Endothelial cell of umbilical vein (primary cell): Measurements from ENCODE around the gene MTA1. TPM values are rescaled to one million over a fixed set of nuclear protein-coding genes. Genes with fewer than 3 reads are reported as not detected.

Experiments
- BruUV-seq: library from RNA; stranded (reverse); fragments of 400-500 nt; replicated peaks from 2 replicates; lab custom pipeline; 2021; lab: Mats Ljungman, UMichigan
- CTCF ChIA-PET: fragments of 300-600, 350-600 bp; sonication (Branson Sonifier 250); formaldehyde crosslinking; loops from one replicate; lab custom pipeline; 2021; ENCODE audit warnings: antibody characterized with exemption, inconsistent platforms; lab: Charles Lee
- POLR2A ChIA-PET: fragments of 300-600, 350-600 bp; sonication (Branson Sonifier 250); formaldehyde crosslinking; loops from one replicate; lab custom pipeline; 2021; ENCODE audit warnings: antibody characterized with exemption, inconsistent platforms; lab: Charles Lee
- DNase-seq: peaks from one replicate; pipeline ENCODE4 v3.0.0-alpha.2; 2011; ENCODE audit warnings: low read depth, low spot score
- FAIRE-seq: peaks from 2 replicates; lab custom pipeline; 2011; peaks lifted over from hg19 to GRCh38; lab: Jason Lieb, UNC
- H2AFZ ChIP-seq: 2 replicates; pipeline ENCODE4 v1.6.0; 2012; ENCODE audit warnings: low read depth, low read length, control low read depth, inconsistent platforms
- H3K27ac ChIP-seq: 2 replicates; pipeline ENCODE4 v1.5.1; 2011; ENCODE audit warnings: low read depth, mild to moderate bottlenecking, control low read depth, low read length, moderate library complexity; ENCODE audit not compliant: insufficient read depth
- H3K27me3 ChIP-seq, 2 experiments: 2 replicates each; pipeline versions ENCODE4 v1.6.0 to v1.6.1; 2011; ENCODE audit warnings: low read length in 2 of 2, mixed read lengths in 1 of 2; ENCODE audit not compliant: control insufficient read depth in 2 of 2, insufficient read depth in 2 of 2
- H3K36me3 ChIP-seq, 2 experiments: 2 replicates in 1 of 2; 3 replicates in 1 of 2; pipeline ENCODE4 v1.5.1; 2011; ENCODE audit warnings: low read length in 2 of 2, mild to moderate bottlenecking in 1 of 2, moderate library complexity in 1 of 2; ENCODE audit not compliant: control insufficient read depth in 2 of 2, insufficient read depth in 2 of 2; ENCODE audit errors: extremely low read depth in 1 of 2
- H3K4me1 ChIP-seq: 3 replicates; pipeline ENCODE4 v1.5.1; 2011; ENCODE audit warnings: mild to moderate bottlenecking, low read length; ENCODE audit not compliant: control insufficient read depth, insufficient read depth; ENCODE audit errors: extremely low read depth
- H3K4me2 ChIP-seq: 2 replicates; pipeline ENCODE4 v1.6.1; 2011; ENCODE audit warnings: low read length, control low read depth, mixed read lengths; ENCODE audit not compliant: insufficient read depth
- H3K4me3 ChIP-seq, 3 experiments: fragments of 200-600 bp in 1 of 3; sonication (generic), shearing (Covaris generic) in 1 of 3; replicated peaks in 1 of 3; 2 replicates each; pipeline ENCODE4 v1.5.1; 2011 to 2016; ENCODE audit warnings: control low read depth in 3 of 3, low read length in 3 of 3, mild to moderate bottlenecking in 2 of 3, inconsistent platforms in 1 of 3, low read depth in 1 of 3, moderate library complexity in 1 of 3; ENCODE audit not compliant: insufficient read depth in 1 of 3
- H3K79me2 ChIP-seq: 2 replicates; pipeline ENCODE4 v1.6.0; 2012; ENCODE audit warnings: low read length, inconsistent platforms; ENCODE audit not compliant: control insufficient read depth, insufficient read depth
- H3K9ac ChIP-seq: replicated peaks from 2 replicates; pipeline ENCODE3; 2011; ENCODE audit warnings: low read length, control low read depth; ENCODE audit not compliant: insufficient read depth; ENCODE audit errors: extremely low read depth
- H3K9me1 ChIP-seq: replicated peaks from 3 replicates; pipeline ENCODE4 v1.6.0; 2011; ENCODE audit warnings: mild to moderate bottlenecking, low read length; ENCODE audit not compliant: control insufficient read depth, insufficient read depth; ENCODE audit errors: extremely low read depth
- H3K9me3 ChIP-seq: replicated peaks from 2 replicates; pipeline ENCODE4 v1.5.1; 2012; ENCODE audit warnings: low read length, inconsistent platforms; ENCODE audit not compliant: control insufficient read depth, insufficient read depth
- H4K20me1 ChIP-seq: replicated peaks from 2 replicates; pipeline ENCODE3; 2011; ENCODE audit warnings: mild to moderate bottlenecking, low read length; ENCODE audit not compliant: control insufficient read depth, insufficient read depth; ENCODE audit errors: extremely low read depth
- EZH2 ChIP-seq: IDR thresholded peaks from 2 replicates; pipeline ENCODE4 v1.6.1; 2012; ENCODE audit warnings: borderline replicate concordance, low read depth, mild to moderate bottlenecking, moderate library complexity, low read length, inconsistent platforms; ENCODE audit not compliant: severe bottlenecking
- FOS ChIP-seq: IDR thresholded peaks from 2 replicates; pipeline ENCODE4 v1.6.1; 2011; ENCODE audit warnings: mild to moderate bottlenecking, low read length, moderate library complexity, borderline replicate concordance; ENCODE audit not compliant: insufficient read depth
- MYC ChIP-seq: IDR thresholded peaks from one replicate; pipeline ENCODE4 v1.6.1; 2011; ENCODE audit warnings: mild to moderate bottlenecking, low read depth, low read length
- POLR2A ChIP-seq: IDR thresholded peaks from 2 replicates; pipeline ENCODE4 v1.6.1; 2012; ENCODE audit warnings: low read depth, mild to moderate bottlenecking, control low read depth, low read length
- POLR2AphosphoS5 ChIP-seq: IDR thresholded peaks from 2 replicates; pipeline ENCODE4 v1.6.1; 2012; ENCODE audit warnings: low read depth, mild to moderate bottlenecking, control low read depth, low read length, moderate library complexity; ENCODE audit not compliant: insufficient read depth
- dilution Hi-C: fragments of 300-500 bp; cut with MboI; formaldehyde crosslinking; loops from one replicate; pipeline ENCODE4 v1.15.0; 2019; ENCODE audit warnings: low sequenced_read_pairs; ENCODE audit not compliant: extremely low pct_ligation_motif_present
- intact Hi-C: fragments of 100-400 bp; cut with micrococcal nuclease; formaldehyde crosslinking; loops from one replicate; pipeline ENCODE4 v1.10.0; 2022
- polyA plus RNA-seq, 4 experiments: library from polyadenylated mRNA; depleted of rRNA in 3 of 4; stranded (reverse) in 3 of 4; unstranded in 1 of 4; fragments of >200 nt; gene quantifications; 2 replicates each; pipeline versions ENCODE4 v1.2.1 to v1.2.3, GENCODE V29; 2011 to 2012; ENCODE audit warnings: missing spikeins in 1 of 4
- total RNA-seq: library from RNA; stranded (reverse); gene quantifications from 2 replicates; pipeline ENCODE4 v1.2.3, GENCODE V29; 2021
- TF ChIP-seq, protein P1 (sequence below): IDR thresholded peaks from 2 replicates; pipeline ENCODE4 v1.6.1; 2011; ENCODE audit not compliant: insufficient read depth, insufficient read length
- TF ChIP-seq, protein P2 (sequence below), 2 donors: IDR thresholded peaks; 1 replicate in 1 of 2; 2 replicates in 1 of 2; pipeline ENCODE4 v1.5.1; 2011; ENCODE audit warnings: low read length in 2 of 2, mild to moderate bottlenecking in 2 of 2, moderate library complexity in 2 of 2, control low read depth in 1 of 2, inconsistent platforms in 1 of 2, low read depth in 1 of 2; ENCODE audit not compliant: insufficient read depth in 1 of 2; ENCODE audit errors: extremely low read depth in 1 of 2

MTA1 gene
- total and polyA plus RNA-seq, 2 donors (not counting 3 experiments of a cell fraction or from before 2014, with no cell fraction given) = 85.2 to 167 TPM

DNA sequence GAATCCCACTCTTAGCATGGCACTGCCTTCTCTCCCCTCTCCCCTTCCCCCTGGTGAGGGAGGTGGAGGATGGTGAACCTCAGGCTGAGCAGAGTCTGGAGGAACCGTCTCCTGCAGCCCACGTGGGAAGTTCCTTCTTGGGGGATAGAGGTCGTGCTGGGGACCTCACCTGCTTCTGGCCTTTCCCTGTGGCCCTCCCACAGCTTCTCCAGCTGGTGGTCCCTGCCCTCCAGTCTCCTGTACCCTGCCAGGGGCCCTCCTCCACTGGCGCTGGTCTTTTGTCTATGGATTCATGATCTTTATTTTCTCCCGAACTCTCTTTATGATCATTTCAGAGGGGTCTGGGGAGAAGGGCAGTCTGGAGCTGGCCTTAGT is 9.0 kb upstream of the MTA1 start:
- BruUV-seq = no TSS peak
- intact Hi-C loops = loop anchor here (10.0 kb wide), 1 partner anchor 106 kb away; the partner anchor contains the start of gene BRF1
- Histone ChIP-seq H2AFZ (peak overlapping the region; percentile 44), H3K4me3 (no peak overlapping the region), H3K9me1 (no peaks in the 10 kb centered on the region), H3K9ac (no peak overlapping the region), H3K4me1 (peaks cover 6% of the 10 kb centered on the region), H4K20me1 (no peaks in the 10 kb centered on the region), H3K27me3 (peaks cover 6% of the 10 kb centered on the region in 2 experiments), H3K27ac (no peak overlapping the region), H3K79me2 (no peaks in the 10 kb centered on the region), H3K9me3 (no peaks in the 10 kb centered on the region), H3K36me3 (no peaks in the 10 kb centered on the region), H3K4me2 (peak overlapping the region; percentile 62)
- ChIA-PET CTCF (interaction anchor here (0.7 to 1.9 kb wide), 7 partner anchors 11 to 320 kb away, joined by 3 to 12 read pairs (median 4); no protein-coding TSS in a partner anchor), POLR2A (no interaction called here)
- FAIRE-seq = no peak
- dilution Hi-C loops = no loop called here
- no peak for DNase-seq
- TF ChIP-seq, protein P1, sequence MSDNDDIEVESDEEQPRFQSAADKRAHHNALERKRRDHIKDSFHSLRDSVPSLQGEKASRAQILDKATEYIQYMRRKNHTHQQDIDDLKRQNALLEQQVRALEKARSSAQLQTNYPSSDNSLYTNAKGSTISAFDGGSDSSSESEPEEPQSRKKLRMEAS = no peak
- TF ChIP-seq MYC (no peak), POLR2A (no peak), FOS (no peak)

DNA sequence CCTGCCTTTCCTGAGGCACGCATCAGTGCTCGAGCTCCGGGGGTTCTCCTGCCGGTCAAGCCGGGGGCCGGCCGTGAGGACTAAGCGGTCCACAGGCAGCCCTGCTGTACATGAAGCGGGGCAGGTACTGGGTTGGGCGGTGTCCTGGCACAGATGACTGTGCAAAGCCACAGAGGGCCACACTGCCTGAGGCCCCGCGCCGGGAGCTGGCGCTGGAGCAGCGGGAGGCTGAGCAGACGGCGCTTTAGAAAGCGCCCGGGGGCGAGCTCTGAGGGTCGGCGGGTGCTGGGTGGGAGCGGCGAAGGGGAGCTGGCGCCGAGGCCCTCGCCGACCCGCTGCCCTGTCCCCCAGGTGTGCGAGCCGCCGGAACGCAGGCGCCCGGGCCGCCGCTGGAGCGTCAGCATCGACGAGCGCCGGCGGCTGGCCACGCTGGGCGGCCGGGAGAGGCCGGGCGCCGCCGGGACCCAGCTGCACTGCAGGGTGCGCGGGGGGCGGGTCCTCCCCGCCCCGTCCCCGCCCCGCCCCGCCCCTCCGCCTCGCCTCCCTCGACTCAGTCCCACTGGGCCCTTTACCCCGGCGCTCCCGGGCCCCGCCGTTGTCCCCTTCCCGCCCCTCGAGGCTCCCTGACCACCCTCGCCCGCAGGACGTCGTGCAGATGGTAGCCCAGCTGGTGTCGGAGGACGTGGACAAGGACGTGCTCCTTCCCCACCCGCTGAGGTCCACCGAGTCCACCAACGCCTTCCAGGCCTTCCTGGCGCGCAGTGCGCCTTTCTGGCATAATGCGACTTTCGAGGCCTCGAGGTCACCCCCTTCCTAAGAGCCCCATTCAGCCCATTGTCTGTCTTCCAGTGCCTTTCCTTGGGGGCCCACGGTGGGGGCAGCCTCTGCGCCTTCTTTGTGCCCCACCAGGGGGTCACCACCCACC is 8.3 kb upstream of the MTA1 start:
- DNase-seq = peak; percentile 24
- no TSS peak for BruUV-seq
- Histone ChIP-seq H3K79me2 (no peaks in the 10 kb centered on the region), H3K36me3 (no peaks in the 10 kb centered on the region), H3K4me3 (peak overlapping the region in 1 of 3 experiments; percentile 25), H3K27ac (no peak overlapping the region), H2AFZ (peak overlapping the region; percentile 44), H4K20me1 (no peaks in the 10 kb centered on the region), H3K27me3 (peaks cover 6% of the 10 kb centered on the region in 2 experiments), H3K4me2 (peak overlapping the region; percentile 62), H3K4me1 (peaks cover 6% of the 10 kb centered on the region), H3K9me1 (no peaks in the 10 kb centered on the region), H3K9me3 (no peaks in the 10 kb centered on the region), H3K9ac (no peak overlapping the region)
- ChIA-PET CTCF (interaction anchor here (0.7 to 1.9 kb wide), 9 partner anchors 8 to 321 kb away, joined by 3 to 12 read pairs (median 4); no protein-coding TSS in a partner anchor), POLR2A (interaction anchor here (0.5 to 0.8 kb wide), 3 partner anchors 12 to 79 kb away, joined by 3 to 4 read pairs (median 3); no protein-coding TSS in a partner anchor)
- dilution Hi-C loops (no loop called here), intact Hi-C loops (loop anchor here (10.0 kb wide), 1 partner anchor 106 kb away; the partner anchor contains the start of gene BRF1)
- FAIRE-seq = peak; percentile 48
- TF ChIP-seq EZH2 (peak; percentile 52), POLR2AphosphoS5 (peak; percentile 37), MYC (no peak)
- TF ChIP-seq, protein P2, sequence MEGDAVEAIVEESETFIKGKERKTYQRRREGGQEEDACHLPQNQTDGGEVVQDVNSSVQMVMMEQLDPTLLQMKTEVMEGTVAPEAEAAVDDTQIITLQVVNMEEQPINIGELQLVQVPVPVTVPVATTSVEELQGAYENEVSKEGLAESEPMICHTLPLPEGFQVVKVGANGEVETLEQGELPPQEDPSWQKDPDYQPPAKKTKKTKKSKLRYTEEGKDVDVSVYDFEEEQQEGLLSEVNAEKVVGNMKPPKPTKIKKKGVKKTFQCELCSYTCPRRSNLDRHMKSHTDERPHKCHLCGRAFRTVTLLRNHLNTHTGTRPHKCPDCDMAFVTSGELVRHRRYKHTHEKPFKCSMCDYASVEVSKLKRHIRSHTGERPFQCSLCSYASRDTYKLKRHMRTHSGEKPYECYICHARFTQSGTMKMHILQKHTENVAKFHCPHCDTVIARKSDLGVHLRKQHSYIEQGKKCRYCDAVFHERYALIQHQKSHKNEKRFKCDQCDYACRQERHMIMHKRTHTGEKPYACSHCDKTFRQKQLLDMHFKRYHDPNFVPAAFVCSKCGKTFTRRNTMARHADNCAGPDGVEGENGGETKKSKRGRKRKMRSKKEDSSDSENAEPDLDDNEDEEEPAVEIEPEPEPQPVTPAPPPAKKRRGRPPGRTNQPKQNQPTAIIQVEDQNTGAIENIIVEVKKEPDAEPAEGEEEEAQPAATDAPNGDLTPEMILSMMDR (IDR thresholded peaks at IDR 0.05; ENCODE audit: extremely low read depth in 1 of 2, insufficient read depth in 1 of 2, low read depth in 1 of 2, low read length in 2 of 2) = no peak
